NCI-H510A (cell line): ENCODE results near the gene MEPCE.
A peak's percentile ranks its signal among the peaks of the same experiment; 100 is the strongest.

Experiments used
- DNase-seq: peaks from one replicate; lab custom pipeline; 2025; lab: John Stamatoyannopoulos, UW

Gene MEPCE

DNA sequence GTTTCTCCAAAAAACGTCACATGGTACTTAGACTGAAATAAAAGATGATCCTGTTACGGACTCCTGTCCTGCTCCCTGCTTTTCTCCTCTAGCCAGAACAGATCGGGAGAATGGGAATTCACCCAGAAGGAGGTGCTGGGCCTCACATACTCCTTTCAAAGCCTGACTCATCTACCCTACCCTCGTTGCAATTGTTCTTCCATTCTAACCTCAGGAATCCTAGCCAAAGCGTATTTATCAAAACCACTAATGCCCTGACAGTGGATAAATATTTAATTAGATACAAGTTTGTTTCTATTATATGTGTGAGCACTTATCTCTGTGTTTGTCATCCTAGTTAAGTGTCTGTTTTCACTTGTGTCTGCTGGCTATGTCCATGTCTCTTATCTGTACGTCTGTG, 22.9 kb upstream of the MEPCE start:
- no peak for DNase-seq

DNA sequence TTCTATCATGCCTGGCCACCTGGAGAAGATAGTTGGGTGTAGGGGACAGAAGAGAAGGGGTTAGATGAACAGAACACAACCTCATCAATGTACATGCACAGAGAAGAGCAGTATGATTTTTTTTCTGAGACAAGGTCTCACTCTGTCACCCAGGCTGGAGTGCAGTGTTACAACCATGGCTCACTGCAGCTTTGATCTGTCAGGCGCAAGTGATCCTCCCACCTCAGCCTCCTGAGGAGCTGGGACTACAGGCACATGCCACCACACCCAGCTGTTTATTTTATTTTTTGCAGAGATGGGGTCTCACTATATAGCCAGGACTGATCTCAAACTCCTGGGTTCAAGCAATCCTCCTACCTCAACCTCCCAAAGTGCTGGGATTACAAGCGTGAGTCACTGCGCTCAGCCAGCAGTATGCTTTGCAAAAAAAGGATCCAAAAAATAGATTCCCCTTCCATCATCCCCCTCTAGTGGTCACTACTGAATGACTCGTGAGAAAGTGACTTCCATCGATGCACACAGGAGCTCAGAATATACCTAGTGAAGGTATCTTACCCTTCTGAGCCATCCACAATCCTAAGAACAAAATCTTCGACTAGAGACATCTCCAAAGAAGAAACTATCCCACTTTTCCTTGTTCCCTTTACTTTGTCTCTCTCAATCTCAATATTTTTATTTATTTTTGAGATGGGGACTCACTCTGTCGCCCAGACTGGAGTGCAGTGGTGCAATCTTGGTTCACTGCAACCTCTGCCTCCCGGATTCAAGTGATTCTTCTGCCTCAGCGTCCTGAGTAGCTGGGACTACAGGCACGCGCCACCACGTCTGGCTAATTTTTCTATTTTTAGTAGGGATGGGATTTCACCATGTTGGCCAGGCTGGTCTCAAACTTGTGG, 22.1 kb upstream of the MEPCE start:
- no peak for DNase-seq

DNA sequence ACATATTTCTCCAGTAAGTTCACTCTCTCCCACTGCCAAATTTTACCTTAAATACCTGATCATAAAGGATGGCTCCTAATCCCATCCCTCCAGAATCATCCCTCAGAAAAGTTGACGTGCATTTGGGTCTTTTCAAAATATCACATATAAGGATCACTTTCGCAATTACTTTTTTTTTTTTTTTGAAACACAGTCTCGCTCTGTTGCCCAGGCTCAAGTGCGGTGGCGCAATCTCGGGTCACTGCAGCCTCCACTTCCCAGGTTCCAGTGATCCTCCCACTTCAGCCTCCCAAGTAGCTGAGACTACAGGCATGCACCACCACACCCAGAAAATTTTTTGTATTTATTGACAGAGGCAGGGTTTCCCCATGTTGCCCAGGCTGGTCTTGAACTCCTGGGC, 18.5 kb upstream of the MEPCE start:
- no peak for DNase-seq

GRCh38 chr7:100413346-100413745, 16.3 kb upstream of the MEPCE start:
- DNase-seq: no peak

DNA sequence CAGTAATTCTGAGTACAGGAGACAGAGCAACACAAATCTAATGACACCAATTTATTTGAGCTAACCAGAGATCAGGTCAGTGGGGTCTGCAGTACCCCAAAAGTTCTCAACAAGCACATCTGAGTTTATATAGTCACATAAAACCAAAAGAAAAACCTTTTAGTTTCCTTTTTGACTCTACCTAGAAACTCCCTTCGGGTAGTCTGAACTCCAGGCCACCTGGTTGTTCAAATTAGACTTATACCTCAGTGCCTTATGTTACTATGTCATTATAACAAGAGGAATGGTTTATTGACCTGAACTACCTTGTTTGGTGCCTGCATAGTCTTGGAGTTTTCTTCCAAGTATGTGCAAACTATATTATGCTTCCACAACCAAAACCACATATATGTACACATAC, 15.7 kb upstream of the MEPCE start:
- no peak for DNase-seq

- no peak for DNase-seq
These were observed 14.2 kb upstream of the MEPCE start for GRCh38 chr7:100415448-100415847.

GRCh38 chr7:100418930-100419659, 10.5 kb upstream of the MEPCE start:
- DNase-seq: no peak

DNA sequence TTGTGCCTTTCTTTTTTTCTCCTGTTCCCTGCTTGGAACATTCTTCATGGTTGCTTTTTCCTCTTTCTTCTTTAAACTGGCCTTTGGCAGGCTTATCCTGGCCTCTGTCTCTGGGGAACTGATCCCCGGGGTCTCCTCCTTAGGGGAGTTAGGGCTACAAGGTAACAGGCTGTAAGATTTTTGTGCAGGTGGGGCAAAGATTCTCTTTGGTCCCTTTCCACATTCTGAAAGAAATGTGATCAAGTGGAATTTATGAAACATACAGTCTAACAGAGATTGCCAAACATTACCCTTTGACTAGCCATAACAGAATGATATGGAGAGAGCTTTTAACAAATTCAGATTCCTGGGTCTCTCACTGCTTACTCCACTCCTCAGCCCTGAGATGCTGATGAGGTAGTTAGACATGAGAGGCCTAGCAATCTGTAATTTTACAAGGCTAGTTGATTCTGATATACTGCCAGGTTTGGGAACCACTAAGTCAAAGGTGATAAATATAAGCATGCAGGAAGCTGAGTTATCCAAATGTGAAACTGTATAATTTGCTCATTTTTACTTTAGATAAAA, 9.9 kb upstream of the MEPCE start:
- DNase-seq: no peak

DNA sequence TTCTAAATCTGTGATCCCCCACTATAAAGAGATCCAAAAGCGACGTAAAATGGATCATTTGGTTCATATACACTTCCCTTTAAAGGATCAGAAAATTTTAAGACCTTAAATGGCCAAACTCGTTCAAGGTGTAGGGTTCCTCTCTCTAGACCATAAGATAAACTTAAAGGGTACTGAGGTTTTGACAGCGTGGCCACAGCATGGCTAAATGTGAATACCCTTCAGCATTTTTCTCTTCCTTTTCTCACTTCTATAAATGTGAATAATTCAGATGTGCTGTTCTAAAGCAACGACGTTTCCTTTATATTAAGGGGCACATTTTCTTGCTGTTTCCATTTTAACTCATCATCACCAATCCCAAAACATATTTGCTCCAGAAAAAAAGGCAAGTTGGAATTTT, 6.3 kb upstream of the MEPCE start:
- no peak for DNase-seq

GRCh38 chr7:100425347-100425746, 4.3 kb upstream of the MEPCE start:
- no peak for DNase-seq

- DNase-seq: no peak
These were observed 3.1 kb upstream of the MEPCE start for GRCh38 chr7:100426516-100426915.

DNA sequence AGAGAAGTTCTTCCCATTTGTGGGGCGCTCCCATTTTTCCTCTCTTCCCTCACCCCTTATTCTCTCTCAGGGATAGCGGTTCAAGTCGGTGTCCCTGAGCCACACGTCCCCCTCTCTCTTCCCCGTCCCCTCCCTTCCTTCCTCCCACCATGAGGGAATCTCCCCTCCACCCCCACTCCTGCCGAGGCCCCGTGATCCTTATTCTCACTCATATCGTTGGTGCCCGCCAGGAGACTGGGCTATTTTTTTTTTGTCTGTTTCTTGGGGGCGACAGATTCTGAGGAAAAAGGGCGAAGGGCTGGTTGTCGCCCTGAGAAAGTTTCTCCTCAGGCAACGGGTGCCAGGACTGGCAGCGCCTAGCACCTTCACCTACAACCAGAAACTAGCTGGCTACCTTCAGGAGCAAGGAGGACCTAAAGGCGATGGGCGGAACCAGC, 1.9 kb upstream of the MEPCE start:
- no peak for DNase-seq

DNA sequence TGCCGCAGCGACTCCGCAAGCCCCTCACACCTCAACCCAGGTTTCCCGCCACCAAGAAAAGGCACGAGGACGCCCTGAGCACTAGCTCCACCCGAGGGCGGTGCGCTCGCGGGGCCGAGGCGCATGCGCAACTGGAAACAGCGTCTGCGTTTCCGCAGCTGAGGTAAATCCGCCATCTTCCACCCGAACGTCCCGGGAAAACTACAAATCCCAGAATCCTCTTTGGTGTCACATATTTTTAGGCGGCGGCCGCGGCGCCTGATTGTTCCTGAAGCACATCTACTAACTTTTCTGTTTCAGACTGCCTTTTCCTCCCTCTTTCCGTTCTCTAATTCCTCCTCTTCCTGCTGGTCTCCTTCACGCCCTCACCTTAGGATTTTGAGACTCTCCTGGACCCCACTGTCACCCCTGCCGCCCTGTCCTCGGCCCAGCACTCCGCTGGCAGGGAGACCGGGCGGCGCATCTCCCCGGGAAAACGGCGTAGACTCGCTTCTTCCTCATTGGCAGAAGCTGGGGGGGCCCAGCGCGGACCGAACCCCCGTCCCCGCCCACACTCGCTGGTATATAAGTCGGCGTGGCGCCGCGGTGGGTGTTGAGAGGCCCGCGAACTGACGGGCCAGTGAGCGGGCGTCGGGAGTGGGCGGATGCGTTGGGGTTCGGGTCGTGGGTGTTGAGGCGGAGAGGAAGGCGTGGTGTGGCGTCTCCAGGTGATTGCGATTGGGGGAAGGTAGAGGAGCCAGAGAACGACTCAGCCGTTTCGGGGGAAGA, 1.2 kb upstream of the MEPCE start, which contains the start of gene ZCWPW1:
Gene ZCWPW1 (minus strand): TSS at position 505 of the 768 bp plus-strand sequence. CDS start 8,054 bp downstream, outside the sequence.
- peak; percentile 79 for DNase-seq

DNA sequence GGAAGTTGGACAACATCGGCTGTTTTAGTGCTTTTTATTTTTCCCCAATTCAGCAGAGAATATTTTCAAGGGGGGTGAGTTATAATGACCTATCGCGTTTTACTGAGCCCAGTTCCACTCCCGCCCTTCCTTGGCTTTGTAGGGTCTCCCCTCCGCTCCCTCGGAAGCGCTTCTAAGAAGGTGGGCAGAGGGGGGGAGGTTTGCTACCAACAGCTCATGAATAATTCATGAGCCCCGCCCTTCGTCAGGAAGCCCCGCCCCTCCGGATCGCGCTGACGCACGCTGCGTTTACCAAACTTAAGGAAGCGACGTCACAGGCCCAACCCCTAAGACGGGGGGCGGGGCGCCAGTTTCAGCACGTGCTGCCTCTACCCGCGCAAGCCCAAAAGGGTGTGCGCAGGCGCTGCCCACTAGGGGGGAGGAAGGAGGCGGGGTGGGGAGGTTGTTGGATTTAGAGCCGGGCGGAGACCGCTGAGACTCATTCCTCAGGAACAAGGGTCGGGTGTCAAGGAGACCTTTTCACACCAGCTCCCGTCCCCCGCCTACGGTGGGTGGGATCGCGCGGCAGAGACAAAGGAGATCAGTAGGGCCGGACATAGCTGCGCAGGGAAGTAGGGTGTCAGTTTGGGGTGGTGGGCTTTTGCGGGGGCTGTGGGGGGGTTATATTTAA, 529 bp upstream of the MEPCE start:
- peak; percentile 75 for DNase-seq

- DNase-seq: no peak
These were observed 1.1 kb downstream of the MEPCE start for GRCh38 chr7:100430493-100431285.

- no peak for DNase-seq
These were observed 1.7 kb downstream of the MEPCE start for GRCh38 chr7:100431286-100431735.

GRCh38 chr7:100432053-100432452, 2.4 kb downstream of the MEPCE start:
- DNase-seq: no peak

GRCh38 chr7:100432621-100433275, 3.1 kb downstream of the MEPCE start:
- no peak for DNase-seq

DNA sequence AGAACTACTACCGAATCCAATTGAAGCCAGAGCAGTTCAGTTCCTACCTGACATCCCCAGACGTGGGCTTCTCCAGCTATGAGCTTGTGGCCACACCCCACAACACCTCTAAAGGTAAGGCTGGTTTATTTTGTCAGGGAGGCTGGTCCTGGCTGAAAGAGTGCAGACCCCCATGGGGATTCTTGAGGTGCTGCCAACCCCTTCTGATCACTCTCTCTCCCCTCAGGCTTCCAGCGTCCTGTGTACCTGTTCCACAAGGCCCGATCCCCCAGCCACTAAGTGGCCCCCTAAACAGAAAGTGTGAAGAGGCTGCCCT, 3.6 kb downstream of the MEPCE start:
- DNase-seq: no peak
